ENCODE data around the gene ST8SIA2.

DNA sequence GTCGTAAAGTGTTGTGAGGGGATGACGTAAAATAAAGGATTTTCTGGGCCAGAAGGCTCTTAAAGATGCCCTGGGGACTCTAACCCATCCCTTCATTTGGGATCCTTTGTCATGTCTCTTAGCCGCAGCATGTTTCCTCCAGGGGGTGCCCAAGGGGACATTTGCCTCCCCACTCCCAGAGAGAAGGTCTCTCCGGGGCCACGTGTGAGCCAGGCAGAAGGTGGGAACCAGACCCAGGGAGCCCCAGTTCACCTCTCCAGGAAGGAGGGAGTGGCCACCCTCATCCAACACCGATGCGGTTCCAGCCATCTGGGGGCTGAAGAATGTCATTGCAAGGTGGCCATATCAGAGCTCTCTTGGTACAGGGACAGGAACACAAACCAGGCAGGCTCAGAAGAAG is 25.2 kb downstream of the ST8SIA2 start:
- no peak for TF ChIP-seq EZH2 (IDR thresholded peaks at IDR 0.05)
- TF ChIP-seq POLR2AphosphoS5 (IDR thresholded peaks at IDR 0.05; ENCODE audit: borderline replicate concordance, low read depth, low read length) = no peak
- no peak for TF ChIP-seq FOXP2 (optimal IDR thresholded peaks at IDR 0.05; ENCODE audit: control extremely low read depth, extremely low read length, insufficient read depth)

Measured in SK-N-MC (cell line).